ENCODE data around the gene CNNM1.
A peak's percentile ranks its signal among the peaks of the same experiment; 100 is the strongest.

GRCh38 chr10:99330347-99330924, 1.3 kb downstream of the CNNM1 start:
- TF ChIP-seq POLR2A (IDR thresholded peaks at IDR 0.05; ENCODE audit: low read depth, low read length): no peak
- TF ChIP-seq CTCF (IDR thresholded peaks at IDR 0.05; ENCODE audit: extremely low read depth in 1 of 2, insufficient read depth in 1 of 2, low read depth in 1 of 2, low read length in 2 of 2): no peak
- TF ChIP-seq EZH2 (IDR thresholded peaks at IDR 0.05; ENCODE audit: borderline replicate concordance, low read depth, low read length, severe bottlenecking): peak; percentile 17
- TF ChIP-seq MAX (IDR thresholded peaks at IDR 0.05; ENCODE audit: insufficient read depth, insufficient read length): no peak

Measured in endothelial cell of umbilical vein (primary cell).